Measurements from ENCODE around the gene EDARADD.

EDARADD gene

DNA sequence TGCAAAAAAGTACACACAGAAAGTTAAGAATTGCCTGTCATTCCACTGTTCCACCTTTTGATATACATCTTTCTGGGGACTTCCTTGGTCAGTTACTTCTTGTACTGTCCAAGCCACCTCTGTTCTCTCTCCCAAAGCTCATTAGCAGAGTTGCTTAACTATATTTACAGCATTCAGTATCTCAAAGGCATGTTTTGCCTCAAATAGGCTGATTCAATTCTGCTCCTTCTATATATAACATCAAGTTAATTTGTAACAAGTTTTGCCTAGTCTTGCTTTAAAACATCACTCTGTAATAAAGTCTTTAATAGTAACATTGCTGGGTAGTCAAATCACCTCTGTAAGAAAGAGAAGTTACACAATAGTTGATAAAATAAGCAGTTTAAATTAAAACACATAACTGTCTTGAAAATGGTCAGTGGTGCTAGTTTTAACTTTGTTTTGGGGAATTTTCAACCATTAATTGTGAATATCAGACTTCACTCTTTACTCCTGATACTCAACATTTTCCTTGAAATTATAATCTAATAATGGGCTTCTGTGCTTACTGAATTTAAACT, 35.7 kb downstream of the EDARADD start:
- peaks cover 16% of the 10 kb centered on the region for H3K36me3 Mint-ChIP-seq (ENCODE audit: low read depth)
- TF ChIP-seq, protein P1, sequence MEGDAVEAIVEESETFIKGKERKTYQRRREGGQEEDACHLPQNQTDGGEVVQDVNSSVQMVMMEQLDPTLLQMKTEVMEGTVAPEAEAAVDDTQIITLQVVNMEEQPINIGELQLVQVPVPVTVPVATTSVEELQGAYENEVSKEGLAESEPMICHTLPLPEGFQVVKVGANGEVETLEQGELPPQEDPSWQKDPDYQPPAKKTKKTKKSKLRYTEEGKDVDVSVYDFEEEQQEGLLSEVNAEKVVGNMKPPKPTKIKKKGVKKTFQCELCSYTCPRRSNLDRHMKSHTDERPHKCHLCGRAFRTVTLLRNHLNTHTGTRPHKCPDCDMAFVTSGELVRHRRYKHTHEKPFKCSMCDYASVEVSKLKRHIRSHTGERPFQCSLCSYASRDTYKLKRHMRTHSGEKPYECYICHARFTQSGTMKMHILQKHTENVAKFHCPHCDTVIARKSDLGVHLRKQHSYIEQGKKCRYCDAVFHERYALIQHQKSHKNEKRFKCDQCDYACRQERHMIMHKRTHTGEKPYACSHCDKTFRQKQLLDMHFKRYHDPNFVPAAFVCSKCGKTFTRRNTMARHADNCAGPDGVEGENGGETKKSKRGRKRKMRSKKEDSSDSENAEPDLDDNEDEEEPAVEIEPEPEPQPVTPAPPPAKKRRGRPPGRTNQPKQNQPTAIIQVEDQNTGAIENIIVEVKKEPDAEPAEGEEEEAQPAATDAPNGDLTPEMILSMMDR (IDR thresholded peaks at IDR 0.05; ENCODE audit: unreplicated experiment in 3 of 3), result no peak
- H3K4me1 Mint-ChIP-seq, result no peaks in the 10 kb centered on the region
- peaks cover 4% of the 10 kb centered on the region for H3K27me3 Mint-ChIP-seq (ENCODE audit: low read depth)
- H3K27ac Mint-ChIP-seq, result peak overlapping the region; percentile 24 to 93 (median 68)
- peaks cover 2% of the 10 kb centered on the region for H3K9me3 Mint-ChIP-seq
- H3K4me3 Mint-ChIP-seq, result no peak overlapping the region

DNA sequence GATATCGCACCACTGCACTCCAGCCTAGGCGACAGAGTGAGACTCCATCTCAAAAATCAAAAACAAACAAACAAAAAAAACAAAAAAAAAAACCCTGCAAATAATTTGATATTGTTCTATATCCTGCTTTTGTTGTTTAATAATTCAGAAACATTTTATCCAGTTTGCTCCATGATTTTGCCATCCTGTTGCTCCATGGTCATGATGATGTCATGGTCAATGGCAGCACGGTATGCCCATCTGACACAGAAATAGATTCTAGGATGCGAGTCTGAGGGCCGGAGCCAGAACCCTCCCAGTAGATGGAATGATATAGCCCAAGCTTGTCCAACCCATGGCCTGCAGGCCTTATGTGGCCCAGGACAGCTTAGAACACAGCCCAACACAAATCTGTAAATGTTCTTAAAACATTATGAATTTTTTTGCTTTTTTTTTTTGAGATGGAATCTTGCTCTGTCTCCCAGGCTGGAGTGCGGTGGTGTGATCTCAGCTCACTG, 39.8 kb downstream of the EDARADD start:
- TF ChIP-seq, protein P1 (IDR thresholded peaks at IDR 0.05; ENCODE audit: unreplicated experiment in 3 of 3), result no peak
- H3K9me3 Mint-ChIP-seq, result peaks cover 4% of the 10 kb centered on the region
- peaks cover 2% of the 10 kb centered on the region for H3K27me3 Mint-ChIP-seq (ENCODE audit: low read depth)
- H3K4me1 Mint-ChIP-seq, result no peaks in the 10 kb centered on the region
- H3K27ac Mint-ChIP-seq, result no peak overlapping the region
- H3K36me3 Mint-ChIP-seq (ENCODE audit: low read depth), result peaks cover 20% of the 10 kb centered on the region
- no peak overlapping the region for H3K4me3 Mint-ChIP-seq

DNA sequence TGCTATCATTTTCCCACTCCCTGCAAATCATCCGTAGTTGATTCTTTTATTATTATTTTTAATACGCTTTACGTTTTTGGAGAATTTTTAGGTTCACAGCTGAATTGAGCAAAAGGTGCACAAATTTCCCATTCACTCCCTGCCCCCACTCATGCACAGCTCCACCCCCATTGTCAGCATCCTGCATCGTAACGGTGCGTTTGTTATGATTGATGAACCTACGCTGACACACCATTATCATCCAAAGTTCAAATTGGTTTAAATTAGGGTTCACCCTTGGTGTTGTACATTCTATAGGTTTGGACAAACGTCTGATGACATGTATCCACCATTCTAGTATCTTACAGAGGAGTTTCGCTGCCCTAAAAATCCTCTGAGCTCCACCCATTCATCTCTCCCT, 44.5 kb downstream of the EDARADD start:
- peaks cover 26% of the 10 kb centered on the region for H3K36me3 Mint-ChIP-seq (ENCODE audit: low read depth)
- H3K9me3 Mint-ChIP-seq, result peaks cover 14% of the 10 kb centered on the region
- no peaks in the 10 kb centered on the region for H3K27me3 Mint-ChIP-seq (ENCODE audit: low read depth)

DNA sequence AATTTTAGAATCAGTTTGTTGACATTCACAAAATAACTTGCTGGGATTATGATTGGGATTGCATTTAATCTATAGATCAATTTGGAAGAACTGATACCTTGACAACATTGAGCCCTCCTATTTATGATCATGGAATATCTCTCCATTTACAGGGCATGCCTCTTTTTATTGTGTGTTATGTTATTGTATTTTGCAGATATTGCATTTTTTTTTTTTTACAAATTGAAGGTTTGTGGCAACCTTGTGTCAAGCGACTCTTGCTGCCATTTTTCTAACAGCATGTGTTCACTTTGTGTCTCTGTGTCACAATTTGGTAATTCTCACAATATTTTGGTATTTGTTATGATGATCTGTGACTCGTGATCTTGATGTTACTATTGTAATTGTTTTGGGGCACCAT, 46.3 kb downstream of the EDARADD start:
- Mint-ChIP-seq H3K27ac (no peak overlapping the region), H3K4me1 (no peaks in the 10 kb centered on the region), H3K36me3 (ENCODE audit: low read depth) (peaks cover 36% of the 10 kb centered on the region), H3K9me3 (peaks cover 19% of the 10 kb centered on the region), H3K27me3 (ENCODE audit: low read depth) (peaks cover 3% of the 10 kb centered on the region), H3K4me3 (no peak overlapping the region)
- TF ChIP-seq, protein P1 (IDR thresholded peaks at IDR 0.05; ENCODE audit: unreplicated experiment in 3 of 3), result no peak

More for the DNA sequence above, 44.5 kb downstream of the EDARADD start:
- no peaks in the 10 kb centered on the region for H3K4me1 Mint-ChIP-seq
- no peak overlapping the region for H3K27ac Mint-ChIP-seq
- TF ChIP-seq, protein P1 (IDR thresholded peaks at IDR 0.05; ENCODE audit: unreplicated experiment in 3 of 3), result no peak
- no peak overlapping the region for H3K4me3 Mint-ChIP-seq

DNA sequence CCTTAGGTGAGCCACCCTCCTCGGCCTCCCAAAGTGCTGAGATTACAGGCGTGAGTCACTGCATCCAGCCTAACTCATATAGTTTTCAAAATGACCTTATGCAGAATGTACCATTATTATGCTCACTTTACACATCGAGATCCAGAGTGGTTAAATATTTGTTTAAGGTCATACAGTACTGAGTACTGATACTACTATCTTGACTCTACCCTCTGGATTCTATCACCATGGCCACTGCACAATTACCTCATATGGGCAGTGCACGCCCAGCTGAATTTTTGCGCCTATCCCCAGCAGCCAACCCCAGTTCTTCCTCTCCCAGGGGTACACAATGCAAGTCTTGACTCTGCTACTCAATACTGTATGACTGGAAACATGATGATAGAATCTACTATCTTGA, 56.7 kb downstream of the EDARADD start:
- no peaks in the 10 kb centered on the region for H3K36me3 Mint-ChIP-seq (ENCODE audit: low read depth)
- H3K9me3 Mint-ChIP-seq, result peaks cover 3% of the 10 kb centered on the region
- TF ChIP-seq, protein P1 (IDR thresholded peaks at IDR 0.05; ENCODE audit: unreplicated experiment in 3 of 3), result no peak
- H3K4me1 Mint-ChIP-seq, result no peaks in the 10 kb centered on the region
- H3K27ac Mint-ChIP-seq, result no peak overlapping the region
- H3K4me3 Mint-ChIP-seq, result no peak overlapping the region
- H3K27me3 Mint-ChIP-seq (ENCODE audit: low read depth), result no peaks in the 10 kb centered on the region

DNA sequence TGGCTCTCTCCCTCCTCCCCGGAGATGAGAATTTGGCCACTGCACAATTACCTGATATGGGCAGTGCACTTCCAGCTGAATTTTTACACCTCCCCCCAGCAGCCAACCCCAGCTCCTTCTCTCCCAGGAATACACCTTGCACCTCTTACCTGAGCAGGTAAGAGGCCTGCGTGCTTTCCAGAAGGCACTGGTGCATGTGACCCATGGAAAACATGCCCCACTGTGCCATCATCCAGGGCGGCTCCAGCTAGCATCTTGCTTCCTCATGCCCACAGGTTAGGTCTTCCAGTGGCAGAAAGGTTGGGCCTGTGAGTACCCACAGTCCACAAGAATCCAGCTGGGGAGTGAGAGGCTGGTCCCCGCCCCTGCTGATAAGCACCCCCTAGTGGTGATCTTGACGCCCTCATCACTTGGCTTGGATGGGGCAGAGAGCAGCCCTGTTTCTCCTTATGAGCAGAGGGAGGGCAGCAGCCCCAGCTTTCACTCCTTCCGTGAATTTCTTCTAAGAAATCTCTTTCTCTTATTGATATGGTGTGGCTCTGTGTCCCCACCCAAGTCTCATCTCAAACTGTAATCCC, 57.8 kb downstream of the EDARADD start:
- Mint-ChIP-seq H3K4me1 (no peaks in the 10 kb centered on the region), H3K36me3 (ENCODE audit: low read depth) (no peaks in the 10 kb centered on the region), H3K27ac (no peak overlapping the region), H3K4me3 (no peak overlapping the region), H3K9me3 (peaks cover 3% of the 10 kb centered on the region), H3K27me3 (ENCODE audit: low read depth) (no peaks in the 10 kb centered on the region)
- TF ChIP-seq, protein P1 (IDR thresholded peaks at IDR 0.05; ENCODE audit: unreplicated experiment in 3 of 3), result no peak

Measured in nephron (organoid).